DMS 273 (cell line): ENCODE data around the gene LGI4.
"Not testable (repeated sequence)": the region's sequence is repeated elsewhere in the genome, so short reads cannot be mapped to it uniquely, and the experiment has no call there.

Source experiments
- DNase-seq: peaks from one replicate; lab custom pipeline; 2025; ENCODE audit not compliant: unreplicated experiment; lab: John Stamatoyannopoulos, UW

The LGI4 gene

GRCh38 chr19:35142606-35143230 is 7.9 kb upstream of the LGI4 start:
- peak; percentile 84 for DNase-seq

GRCh38 chr19:35141837-35142605 is 7.2 kb upstream of the LGI4 start:
- DNase-seq: peak; percentile 59

GRCh38 chr19:35140962-35141836 is 6.3 kb upstream of the LGI4 start:
- DNase-seq: peak; percentile 93

- DNase-seq: peak; percentile 37
Observed at GRCh38 chr19:35140207-35140961, 5.5 kb upstream of the LGI4 start.

GRCh38 chr19:35138305-35138892 is 3.5 kb upstream of the LGI4 start, which contains the start of gene FXYD1:
Gene FXYD1, plus strand, starts transcription at chr19:35138824. Its CDS starts 1,256 bp downstream, at chr19:35140080.
- DNase-seq: peak; percentile 54

GRCh38 chr19:35136977-35137702 is 2.3 kb upstream of the LGI4 start:
- no peak for DNase-seq

- DNase-seq: no peak
Observed at GRCh38 chr19:35136231-35136630, 1.4 kb upstream of the LGI4 start.

- DNase-seq: peak; percentile 89
Observed at GRCh38 chr19:35135389-35135909, 590 bp upstream of the LGI4 start.

GRCh38 chr19:35133826-35134225 is 1.0 kb downstream of the LGI4 start:
- DNase-seq: no peak

GRCh38 chr19:35132254-35132653 is 2.6 kb downstream of the LGI4 start:
- DNase-seq: no peak

- DNase-seq: no peak
Observed at GRCh38 chr19:35130761-35131720, 3.8 kb downstream of the LGI4 start.

- not testable (repeated sequence) for DNase-seq
Observed at GRCh38 chr19:35129724-35130274, 5.1 kb downstream of the LGI4 start.

- no peak for DNase-seq
Observed at GRCh38 chr19:35128398-35129057, 6.3 kb downstream of the LGI4 start.

GRCh38 chr19:35127871-35128270 is 7.0 kb downstream of the LGI4 start:
- no peak for DNase-seq

- no peak for DNase-seq
Observed at GRCh38 chr19:35126624-35126959, 8.3 kb downstream of the LGI4 start.

GRCh38 chr19:35125749-35126623 is 8.9 kb downstream of the LGI4 start:
- no peak for DNase-seq

- no peak for DNase-seq
Observed at GRCh38 chr19:35125270-35125717, 9.6 kb downstream of the LGI4 start.
